GM10266 (cell line): Measurements from ENCODE around the gene MAB21L4.

ENCODE experiments used
- DNase-seq: peaks from one replicate; pipeline ENCODE4 v3.0.0; 2012; ENCODE audit errors: extremely low spot score
- CTCF ChIP-seq: IDR thresholded peaks from 2 replicates; pipeline ENCODE4 v1.5.1; 2012; ENCODE audit warnings: mild to moderate bottlenecking, low read depth; ENCODE audit not compliant: control insufficient read depth, insufficient read depth; ENCODE audit errors: missing control alignments

The MAB21L4 gene

GRCh38 chr2:240928476-240929363 lies 32.8 kb upstream of the MAB21L4 start:
- no peak for DNase-seq
- TF ChIP-seq CTCF, result no peak

GRCh38 chr2:240927390-240927781 lies 31.4 kb upstream of the MAB21L4 start:
- DNase-seq, result no peak
- TF ChIP-seq CTCF, result no peak

- TF ChIP-seq CTCF, result no peak
- DNase-seq, result no peak
These were observed 30.8 kb upstream of the MAB21L4 start for GRCh38 chr2:240926516-240927389.

GRCh38 chr2:240925568-240926515 lies 29.9 kb upstream of the MAB21L4 start:
- no peak for TF ChIP-seq CTCF
- DNase-seq, result no peak

- TF ChIP-seq CTCF, result no peak
- DNase-seq, result no peak
These were observed 29.2 kb upstream of the MAB21L4 start for GRCh38 chr2:240925191-240925567.

GRCh38 chr2:240922982-240923537 lies 27.1 kb upstream of the MAB21L4 start:
- no peak for DNase-seq
- no peak for TF ChIP-seq CTCF
